ENCODE data around the gene ZNF827. TPM values are rescaled to one million over a fixed set of nuclear protein-coding genes. Genes with fewer than 3 reads are reported as not detected.

ZNF827 gene
- total RNA-seq, 1 experiment from 2014 or later: 19.1 TPM

GRCh38 chr4:145898466-145898865, 40.2 kb downstream of the ZNF827 start:
- Histone ChIP-seq H3K27me3 (ENCODE audit: insufficient read depth, low read length) (no peaks in the 10 kb centered on the region), H3K79me2 (ENCODE audit: insufficient read depth, low read length) (peaks cover 29% of the 10 kb centered on the region; the same call in 1 of the 2 replicates), H3K9me3 (ENCODE audit: control insufficient read depth in 1 of 2, insufficient read depth in 1 of 2, low read depth in 1 of 2, low read length in 2 of 2) (no peaks in the 10 kb centered on the region), H4K20me1 (ENCODE audit: insufficient read depth) (no peaks in the 10 kb centered on the region), H2AFZ (ENCODE audit: low read depth, low read length, poor library complexity, severe bottlenecking) (no peak overlapping the region), H3K27ac (ENCODE audit: low read depth, low read length) (no peak overlapping the region), H3K36me3 (ENCODE audit: control insufficient read depth in 1 of 2, insufficient read depth in 2 of 2, low read length in 2 of 2) (peaks cover 0 to 7% of the 10 kb centered on the region in 2 experiments; a peak in 2 of 4 replicates), H3K9ac (ENCODE audit: low read length) (no peak overlapping the region), H3K4me3 (replicated peaks in 1 of 2; ENCODE audit: low read depth in 1 of 2, low read length in 2 of 2) (no peak overlapping the region), H3K4me2 (ENCODE audit: low read length) (no peak overlapping the region), H3K4me1 (ENCODE audit: control insufficient read depth in 1 of 2, insufficient read depth in 2 of 2, low read length in 2 of 2) (no peaks in the 10 kb centered on the region), H3K9me2 (ENCODE audit: insufficient read depth) (no peaks in the 10 kb centered on the region)
- BruUV-seq (replicated peaks): no TSS peak
- TF ChIP-seq RAD21 (IDR thresholded peaks at IDR 0.05; ENCODE audit: low read depth) (no peak), EZH2 (IDR thresholded peaks at IDR 0.05) (no peak), REST (IDR thresholded peaks at IDR 0.05; ENCODE audit: low read depth) (no peak), TCF7L2 (IDR thresholded peaks at IDR 0.05; ENCODE audit: borderline replicate concordance, extremely low read depth, insufficient read depth, insufficient read length) (no peak), SP1 (IDR thresholded peaks at IDR 0.05; ENCODE audit: low read depth) (no peak), POLR2AphosphoS5 (IDR thresholded peaks at IDR 0.05; ENCODE audit: low read depth, low read length) (no peak), EZH2phosphoT487 (IDR thresholded peaks at IDR 0.05; ENCODE audit: borderline replicate concordance) (no peak), CTCF (IDR thresholded peaks at IDR 0.05 in 2 of 3, conservative IDR thresholded peaks at IDR 0.05 in 1 of 3; ENCODE audit: borderline replicate concordance in 1 of 3, insufficient read depth in 1 of 3, low read depth in 2 of 3, low read length in 2 of 3) (no peak), CBX3 (IDR thresholded peaks at IDR 0.05; ENCODE audit: low read depth) (no peak), ZNF274 (IDR thresholded peaks at IDR 0.05; ENCODE audit: low read depth, low read length) (no peak), JUND (IDR thresholded peaks at IDR 0.05) (no peak), ELF1 (IDR thresholded peaks at IDR 0.05; ENCODE audit: borderline replicate concordance, low read depth) (no peak), POLR2A (IDR thresholded peaks at IDR 0.05; ENCODE audit: borderline replicate concordance, extremely low read depth, insufficient read depth, insufficient read length) (no peak), SIN3A (IDR thresholded peaks at IDR 0.05; ENCODE audit: low read depth) (no peak), FOSL1 (IDR thresholded peaks at IDR 0.05; ENCODE audit: low read depth) (no peak), CEBPB (IDR thresholded peaks at IDR 0.05; ENCODE audit: low read depth) (no peak)
- TF ChIP-seq, protein P1, sequence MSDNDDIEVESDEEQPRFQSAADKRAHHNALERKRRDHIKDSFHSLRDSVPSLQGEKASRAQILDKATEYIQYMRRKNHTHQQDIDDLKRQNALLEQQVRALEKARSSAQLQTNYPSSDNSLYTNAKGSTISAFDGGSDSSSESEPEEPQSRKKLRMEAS (IDR thresholded peaks at IDR 0.05): no peak
- intact Hi-C loops (cut with micrococcal nuclease): no loop called here
- ChIA-PET RAD21 (ENCODE audit: low non-redundant PET in 1 of 2, low total read pairs in 2 of 2, uncharacterized antibody in 2 of 2, unreplicated experiment in 2 of 2) (no interaction called here), CTCF (no interaction called here), POLR2A (no interaction called here)
- DNase-seq (ENCODE audit: low read depth, low spot score) (no peak), ATAC-seq (no peak)

Measured in HCT116 (cell line).